ENCODE data around the gene MIB2. TPM values are rescaled to one million over a fixed set of nuclear protein-coding genes. Genes with fewer than 3 reads are reported as not detected.
"Not testable (repeated sequence)": the region's sequence is repeated elsewhere in the genome, so short reads cannot be mapped to it uniquely, and the experiment has no call there.

MIB2 gene
- total and polyA plus RNA-seq, 2 experiments from 2014 or later, result 47.5 to 75.3 TPM

DNA sequence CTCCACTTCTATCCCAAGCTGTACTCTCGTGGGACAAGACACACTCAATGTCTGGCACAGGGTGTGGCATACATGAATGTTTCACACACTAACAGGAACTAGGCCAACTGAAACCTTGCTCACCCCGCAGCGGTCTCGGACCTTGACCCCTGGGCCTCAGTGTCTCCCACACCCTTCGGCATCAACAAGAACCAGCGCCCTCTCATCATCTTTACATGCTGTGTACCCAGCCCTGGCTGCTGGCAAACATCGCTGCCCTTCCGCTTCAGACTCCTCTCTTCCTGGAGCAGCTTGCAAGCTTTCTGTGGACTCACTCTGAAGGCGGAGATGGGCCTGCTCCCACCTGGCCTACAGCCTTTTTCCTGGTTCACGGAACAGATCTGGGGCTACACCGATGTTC lies 33.0 kb downstream of the MIB2 start:
- not testable (repeated sequence) for H4K20me1 ChIP-seq (ENCODE audit: insufficient read depth, poor library complexity, severe bottlenecking); H3K4me1 ChIP-seq (ENCODE audit: insufficient read depth); H3K79me2 ChIP-seq; H3K4me2 ChIP-seq; DNase-seq (ENCODE audit: low spot score); H3K27ac ChIP-seq; H2AFZ ChIP-seq; H3K9me2 ChIP-seq (replicated peaks; ENCODE audit: insufficient read depth); H3K9me3 ChIP-seq (ENCODE audit: low read depth); H3K36me3 ChIP-seq (replicated peaks; ENCODE audit: insufficient read depth, low read depth); H3K4me3 ChIP-seq; H3K27me3 ChIP-seq
- 91% methylated on average over 11 of the region's 11 CpGs for WGBS (ENCODE audit: low lambda C conversion rate, missing lambda C conversion rate)

DNA sequence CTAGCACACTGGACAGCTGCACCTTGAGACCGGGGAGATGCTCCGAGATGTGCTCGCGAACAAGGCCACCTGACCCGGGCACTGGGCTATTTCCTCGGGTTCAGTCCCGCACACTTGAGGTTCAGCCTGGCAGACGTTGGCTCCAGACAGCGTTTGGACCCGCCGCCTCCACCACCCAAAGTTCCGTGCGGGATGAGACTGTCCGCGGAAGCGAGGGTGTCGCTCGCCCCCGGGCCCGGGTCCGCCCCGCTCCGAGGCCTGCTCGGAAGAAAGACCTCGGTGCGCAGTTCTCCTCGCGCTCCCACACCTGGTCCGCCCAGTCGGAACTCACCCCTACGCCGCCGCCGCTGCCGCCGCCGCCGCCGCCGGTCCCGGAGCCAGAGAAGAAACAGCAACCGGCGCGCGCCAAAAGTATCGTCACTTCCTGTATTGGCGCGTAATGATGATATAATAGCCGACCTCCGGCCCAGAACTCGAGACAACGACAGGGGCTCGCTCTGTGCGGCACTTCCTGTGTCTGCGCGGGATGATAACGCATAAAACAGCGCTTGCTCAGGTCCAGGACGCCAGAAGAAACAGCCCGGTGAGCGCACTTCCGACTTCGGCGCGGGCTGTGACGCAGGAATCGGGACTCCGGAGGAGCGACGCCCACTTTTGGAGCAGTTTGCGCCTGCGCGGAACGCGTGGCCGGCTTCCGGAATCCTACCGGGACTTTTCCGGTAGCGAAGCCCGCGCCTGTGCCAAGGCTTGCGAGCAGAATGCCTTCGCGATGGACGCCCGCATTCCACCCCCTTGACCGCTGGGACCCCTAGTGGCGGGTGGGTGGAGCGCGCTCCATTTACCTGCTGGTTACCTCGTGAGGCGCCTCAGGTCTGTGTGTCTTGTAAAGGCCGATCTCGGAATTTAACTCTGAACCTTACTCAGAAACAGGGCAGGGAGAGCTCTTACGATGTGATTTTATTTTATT lies 43.6 kb downstream of the MIB2 start, which contains the start of gene CDK11B:
Gene CDK11B, minus strand, starts transcription at position 422 of the 967 bp plus-strand sequence. CDS start 1,519 bp downstream, outside the sequence.
- Histone ChIP-seq H3K27ac (peak within 1 kb of the TSS; percentile 99), H3K79me2 (peaks cover 17% of the 10 kb centered on the region), H3K4me3 (peak within 1 kb of the TSS; percentile 58), H3K4me2 (peak within 1 kb of the TSS; percentile 75), H2AFZ (peak within 1 kb of the TSS; percentile 50)
- TF ChIP-seq, protein P1, sequence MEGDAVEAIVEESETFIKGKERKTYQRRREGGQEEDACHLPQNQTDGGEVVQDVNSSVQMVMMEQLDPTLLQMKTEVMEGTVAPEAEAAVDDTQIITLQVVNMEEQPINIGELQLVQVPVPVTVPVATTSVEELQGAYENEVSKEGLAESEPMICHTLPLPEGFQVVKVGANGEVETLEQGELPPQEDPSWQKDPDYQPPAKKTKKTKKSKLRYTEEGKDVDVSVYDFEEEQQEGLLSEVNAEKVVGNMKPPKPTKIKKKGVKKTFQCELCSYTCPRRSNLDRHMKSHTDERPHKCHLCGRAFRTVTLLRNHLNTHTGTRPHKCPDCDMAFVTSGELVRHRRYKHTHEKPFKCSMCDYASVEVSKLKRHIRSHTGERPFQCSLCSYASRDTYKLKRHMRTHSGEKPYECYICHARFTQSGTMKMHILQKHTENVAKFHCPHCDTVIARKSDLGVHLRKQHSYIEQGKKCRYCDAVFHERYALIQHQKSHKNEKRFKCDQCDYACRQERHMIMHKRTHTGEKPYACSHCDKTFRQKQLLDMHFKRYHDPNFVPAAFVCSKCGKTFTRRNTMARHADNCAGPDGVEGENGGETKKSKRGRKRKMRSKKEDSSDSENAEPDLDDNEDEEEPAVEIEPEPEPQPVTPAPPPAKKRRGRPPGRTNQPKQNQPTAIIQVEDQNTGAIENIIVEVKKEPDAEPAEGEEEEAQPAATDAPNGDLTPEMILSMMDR (IDR thresholded peaks at IDR 0.05; ENCODE audit: poor library complexity), result peak; percentile 29
- not testable (repeated sequence) for H3K9me2 ChIP-seq (replicated peaks; ENCODE audit: insufficient read depth); H3K27me3 ChIP-seq; H3K4me1 ChIP-seq (ENCODE audit: insufficient read depth); H3K36me3 ChIP-seq (replicated peaks; ENCODE audit: insufficient read depth, low read depth); H4K20me1 ChIP-seq (ENCODE audit: insufficient read depth, poor library complexity, severe bottlenecking); H3K9me3 ChIP-seq (ENCODE audit: low read depth)
- WGBS (ENCODE audit: low lambda C conversion rate, missing lambda C conversion rate), result under 1% methylated on average over 64 of the region's 96 CpGs
- DNase-seq (ENCODE audit: low spot score), result peak; percentile 94

DNA sequence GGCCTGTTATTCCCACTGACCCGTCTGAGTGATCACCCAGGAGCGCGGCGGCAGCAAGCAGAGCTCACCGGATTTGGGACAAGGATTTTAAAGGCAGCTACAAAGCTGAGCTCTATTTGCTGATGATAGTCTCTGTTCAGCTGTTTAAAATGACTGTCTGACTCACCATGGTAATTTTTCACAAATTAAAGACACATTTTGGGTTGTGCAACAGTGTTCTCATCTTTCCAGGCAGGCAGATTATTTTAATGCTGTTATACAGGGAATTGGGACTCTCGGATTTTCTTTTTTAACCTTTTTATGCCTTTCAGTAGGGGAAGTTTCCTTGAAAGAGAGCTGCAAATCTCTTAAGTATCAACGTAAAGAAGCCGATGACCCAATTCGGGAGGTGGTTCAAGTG lies 47.1 kb downstream of the MIB2 start:
- Histone ChIP-seq H3K27ac (peak overlapping the region; percentile 88), H3K4me2 (peak overlapping the region; percentile 49)
- not testable (repeated sequence) for H2AFZ ChIP-seq; H3K27me3 ChIP-seq; H3K4me1 ChIP-seq (ENCODE audit: insufficient read depth); H3K9me3 ChIP-seq (ENCODE audit: low read depth); H4K20me1 ChIP-seq (ENCODE audit: insufficient read depth, poor library complexity, severe bottlenecking); H3K4me3 ChIP-seq; H3K36me3 ChIP-seq (replicated peaks; ENCODE audit: insufficient read depth, low read depth); H3K79me2 ChIP-seq; DNase-seq (ENCODE audit: low spot score); H3K9me2 ChIP-seq (replicated peaks; ENCODE audit: insufficient read depth)
- WGBS (ENCODE audit: low lambda C conversion rate, missing lambda C conversion rate), result 75% methylated on average over 9 of the region's 9 CpGs

- H3K27ac ChIP-seq, result peak overlapping the region; percentile 88
- WGBS (ENCODE audit: low lambda C conversion rate, missing lambda C conversion rate), result 76% methylated on average over 15 of the region's 15 CpGs
- not testable (repeated sequence) for H3K79me2 ChIP-seq
These were observed 47.7 kb downstream of the MIB2 start for GRCh38 chr1:1662830-1663560.

DNA sequence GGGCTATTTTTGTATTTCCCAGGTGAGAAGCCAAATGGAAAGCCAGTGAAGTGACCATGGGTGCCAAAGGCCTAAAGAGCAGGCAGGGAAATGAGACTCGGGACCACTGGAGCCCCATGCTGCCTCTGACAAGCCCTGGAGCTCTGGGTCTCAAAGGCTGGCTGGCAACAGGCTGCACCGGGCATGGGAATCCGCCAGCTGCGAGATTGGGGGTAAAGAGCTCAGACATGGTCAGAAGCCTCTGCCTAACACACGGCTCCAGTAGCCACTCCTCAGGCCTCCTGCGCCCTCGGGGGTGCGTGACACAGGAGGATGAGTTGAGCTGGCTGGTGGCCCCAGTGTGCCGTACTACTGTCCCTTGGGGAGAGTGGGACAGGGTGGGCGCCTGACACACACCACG lies 49.0 kb downstream of the MIB2 start:
- not testable (repeated sequence) for H3K9me2 ChIP-seq (replicated peaks; ENCODE audit: insufficient read depth); DNase-seq (ENCODE audit: low spot score); H4K20me1 ChIP-seq (ENCODE audit: insufficient read depth, poor library complexity, severe bottlenecking); H3K4me2 ChIP-seq; H3K27ac ChIP-seq; H3K36me3 ChIP-seq (replicated peaks; ENCODE audit: insufficient read depth, low read depth); H3K4me1 ChIP-seq (ENCODE audit: insufficient read depth); H2AFZ ChIP-seq; H3K4me3 ChIP-seq; H3K27me3 ChIP-seq; H3K9me3 ChIP-seq (ENCODE audit: low read depth); H3K79me2 ChIP-seq
- 74% methylated on average over 4 of the region's 11 CpGs for WGBS (ENCODE audit: low lambda C conversion rate, missing lambda C conversion rate)

More at GRCh38 chr1:1662830-1663560, 47.7 kb downstream of the MIB2 start:
- not testable (repeated sequence) for H3K9me3 ChIP-seq (ENCODE audit: low read depth); H3K9me2 ChIP-seq (replicated peaks; ENCODE audit: insufficient read depth); H3K36me3 ChIP-seq (replicated peaks; ENCODE audit: insufficient read depth, low read depth); H3K4me1 ChIP-seq (ENCODE audit: insufficient read depth); H4K20me1 ChIP-seq (ENCODE audit: insufficient read depth, poor library complexity, severe bottlenecking); DNase-seq (ENCODE audit: low spot score); H3K27me3 ChIP-seq; H3K4me3 ChIP-seq; H2AFZ ChIP-seq
- H3K4me2 ChIP-seq, result peak overlapping the region; percentile 49

Measured in hepatocyte (in vitro differentiated cells).